ENCODE measurements around the gene ABCA2. TPM values are rescaled to one million over a fixed set of nuclear protein-coding genes. Genes with fewer than 3 reads are reported as not detected.

ABCA2 gene
- total RNA-seq, 4 donors from 2014 or later: 3.5 to 14.7 (median 7.6) TPM

GRCh38 chr9:136977649-136978072 is 50.4 kb downstream of the ABCA2 start:
- Histone ChIP-seq H3K4me1 (peaks cover 13 to 61% (median 23%) of the 10 kb centered on the region in 3 donors), H3K27ac (peak overlapping the region; percentile 43 to 82 (median 72)), H3K4me3 (peak overlapping the region; percentile 27 to 71 (median 47)), H3K27me3 (peaks cover 0 to 13% (median 0%) of the 10 kb centered on the region in 4 donors), H3K36me3 (no peaks in the 10 kb centered on the region), H3K9me3 (no peaks in the 10 kb centered on the region)
- no CpG with 5 or more reads among the region's 33 CpGs for WGBS, 2 donors
- TF ChIP-seq POLR2A (IDR thresholded peaks at IDR 0.05): no peak
- no peak for TF ChIP-seq CTCF (IDR thresholded peaks at IDR 0.05)
- no peak for DNase-seq
- intact Hi-C loops (cut with DNase I): no loop called here

- TF ChIP-seq CTCF (IDR thresholded peaks at IDR 0.05) (no peak), POLR2A (IDR thresholded peaks at IDR 0.05) (peak in 1 of 4 donors; percentile 28)
- no peaks in the 10 kb centered on the region for H3K9me3 ChIP-seq
- no peaks in the 10 kb centered on the region for H3K36me3 ChIP-seq
- intact Hi-C loops (cut with DNase I): no loop called here
- H3K27ac ChIP-seq: peak within 1 kb of the TSS; percentile 43 to 82 (median 72)
- no peak for DNase-seq
- peak within 1 kb of the TSS; percentile 27 to 71 (median 47) for H3K4me3 ChIP-seq
- H3K27me3 ChIP-seq: peaks cover 0 to 9% (median 0%) of the 10 kb centered on the region in 4 donors
- WGBS, 2 donors: 46 to 87% methylated on average over 3 to 6 of the region's 10 CpGs
- H3K4me1 ChIP-seq: peaks cover 13 to 61% (median 23%) of the 10 kb centered on the region in 3 donors
Observed at GRCh38 chr9:136977223-136977622, 50.8 kb downstream of the ABCA2 start, which contains the start of gene PTGDS. TSS of gene PTGDS (plus strand) at chr9:136977504. CDS start at chr9:136977579, 75 bp downstream.

GRCh38 chr9:136975644-136976043 is 52.4 kb downstream of the ABCA2 start:
- Histone ChIP-seq H3K9me3 (no peaks in the 10 kb centered on the region), H3K27ac (peak overlapping the region; percentile 39 to 82 (median 70)), H3K4me1 (peaks cover 13 to 56% (median 23%) of the 10 kb centered on the region in 3 donors), H3K4me3 (peak overlapping the region in 1 of 4 donors; percentile 7), H3K36me3 (no peaks in the 10 kb centered on the region), H3K27me3 (peaks cover 0 to 8% (median 0%) of the 10 kb centered on the region in 4 donors)
- WGBS, 2 donors: 51 to 82% methylated on average over 6 to 11 of the region's 14 CpGs
- TF ChIP-seq POLR2A (IDR thresholded peaks at IDR 0.05) (no peak), CTCF (IDR thresholded peaks at IDR 0.05) (peak in 2 of 6 experiments; percentile 15 to 40)
- DNase-seq: no peak
- intact Hi-C loops (cut with DNase I): no loop called here

- H3K9me3 ChIP-seq: no peaks in the 10 kb centered on the region
Observed at GRCh38 chr9:136974817-136975535, 53.1 kb downstream of the ABCA2 start.

More at GRCh38 chr9:136974817-136975535, 53.1 kb downstream of the ABCA2 start:
- no peaks in the 10 kb centered on the region for H3K36me3 ChIP-seq
- H3K27ac ChIP-seq: peak overlapping the region; percentile 39 to 82 (median 70)
- H3K4me1 ChIP-seq: peaks cover 13 to 56% (median 23%) of the 10 kb centered on the region in 3 donors
- TF ChIP-seq CTCF (IDR thresholded peaks at IDR 0.05) (no peak), POLR2A (IDR thresholded peaks at IDR 0.05) (no peak)
- DNase-seq: no peak
- intact Hi-C loops (cut with DNase I): no loop called here
- peaks cover 0 to 13% (median 0%) of the 10 kb centered on the region in 4 donors for H3K27me3 ChIP-seq
- WGBS, 2 donors: 50% methylated on average over 4 of the region's 15 CpGs; no CpG with 5 or more reads in 1 of the 2 donors
- H3K4me3 ChIP-seq: peak overlapping the region in 1 of 4 donors; percentile 7

All from esophagus squamous epithelium (tissue), 5 donors.